ENCODE data around the gene ASB8. TPM values are rescaled to one million over a fixed set of nuclear protein-coding genes. Genes with fewer than 3 reads are reported as not detected.

The ASB8 gene
- total RNA-seq, 1 experiment from 2014 or later: 34.4 TPM

GRCh38 chr12:48183091-48183875 is 26.0 kb upstream of the ASB8 start, which contains the start of gene CCDC184:
Gene CCDC184 (plus strand): TSS chr12:48183644. CDS start chr12:48184123, 479 bp downstream.
- H3K36me3 ChIP-seq (ENCODE audit: low read depth, low read length): no peaks in the 10 kb centered on the region
- no peaks in the 10 kb centered on the region for H3K9me2 ChIP-seq (replicated peaks; ENCODE audit: low read length)
- no TSS peak for BruUV-seq (replicated peaks)
- peaks cover 13% of the 10 kb centered on the region for H3K4me1 ChIP-seq (ENCODE audit: insufficient read depth, low read length)
- CTCF ChIA-PET: no interaction called here
- no peak within 1 kb of the TSS for H3K27ac ChIP-seq (ENCODE audit: low read length)
- no peaks in the 10 kb centered on the region for H4K20me1 ChIP-seq (ENCODE audit: low read length)
- no peaks in the 10 kb centered on the region for H3K9me3 ChIP-seq (ENCODE audit: low read length)
- no peak within 1 kb of the TSS for H3K9ac ChIP-seq (ENCODE audit: low read length)
- POLR2A ChIA-PET (ENCODE audit: unreplicated experiment): interaction anchor here (0.7 kb wide), 1 partner anchor 273 kb away, joined by 3 read pairs; no protein-coding TSS in a partner anchor
- no peak for TF ChIP-seq EZH2 (IDR thresholded peaks at IDR 0.05; ENCODE audit: low read length, unreplicated experiment)
- TF ChIP-seq CTCF (conservative IDR thresholded peaks at IDR 0.05; ENCODE audit: low read depth, low read length): peak; percentile 42
- H3K4me3 ChIP-seq (ENCODE audit: low read length): peak within 1 kb of the TSS; percentile 56
- DNase-seq (peak; percentile 15), ATAC-seq (peak; percentile 51)
- peak within 1 kb of the TSS; percentile 80 for H3K4me2 ChIP-seq (ENCODE audit: low read length)
- peaks cover 45% of the 10 kb centered on the region for H3K27me3 ChIP-seq (ENCODE audit: low read length)
- intact Hi-C loops (cut with micrococcal nuclease): loop anchor here (10.0 kb wide), 1 partner anchor 278 kb away; the partner anchor contains the start of gene VDR
- no peaks in the 10 kb centered on the region for H3F3A ChIP-seq (ENCODE audit: low read length, unreplicated experiment)
- H3K79me2 ChIP-seq (ENCODE audit: low read length): no peaks in the 10 kb centered on the region
- peak within 1 kb of the TSS; percentile 68 for H2AFZ ChIP-seq (ENCODE audit: low read length)

- Histone ChIP-seq H3K36me3 (ENCODE audit: low read depth, low read length) (no peaks in the 10 kb centered on the region), H3K9me2 (replicated peaks; ENCODE audit: low read length) (no peaks in the 10 kb centered on the region), H3F3A (ENCODE audit: low read length, unreplicated experiment) (no peaks in the 10 kb centered on the region), H3K27ac (ENCODE audit: low read length) (no peak overlapping the region), H3K27me3 (ENCODE audit: low read length) (peaks cover 52% of the 10 kb centered on the region), H3K9ac (ENCODE audit: low read length) (no peak overlapping the region), H3K4me1 (ENCODE audit: insufficient read depth, low read length) (peaks cover 13% of the 10 kb centered on the region), H2AFZ (ENCODE audit: low read length) (peak overlapping the region; percentile 68), H4K20me1 (ENCODE audit: low read length) (no peaks in the 10 kb centered on the region), H3K4me3 (ENCODE audit: low read length) (peak overlapping the region; percentile 56), H3K4me2 (ENCODE audit: low read length) (peak overlapping the region; percentile 80), H3K79me2 (ENCODE audit: low read length) (no peaks in the 10 kb centered on the region), H3K9me3 (ENCODE audit: low read length) (no peaks in the 10 kb centered on the region)
- TF ChIP-seq CTCF (conservative IDR thresholded peaks at IDR 0.05; ENCODE audit: low read depth, low read length): no peak
- POLR2A ChIA-PET (ENCODE audit: unreplicated experiment): no interaction called here
- CTCF ChIA-PET: no interaction called here
- DNase-seq: no peak
- no peak for ATAC-seq
- no TSS peak for BruUV-seq (replicated peaks)
- intact Hi-C loops (cut with micrococcal nuclease): loop anchor here (10.0 kb wide), 1 partner anchor 278 kb away; the partner anchor contains the start of gene VDR
These were observed 25.3 kb upstream of the ASB8 start for GRCh38 chr12:48182631-48183030.

DNA sequence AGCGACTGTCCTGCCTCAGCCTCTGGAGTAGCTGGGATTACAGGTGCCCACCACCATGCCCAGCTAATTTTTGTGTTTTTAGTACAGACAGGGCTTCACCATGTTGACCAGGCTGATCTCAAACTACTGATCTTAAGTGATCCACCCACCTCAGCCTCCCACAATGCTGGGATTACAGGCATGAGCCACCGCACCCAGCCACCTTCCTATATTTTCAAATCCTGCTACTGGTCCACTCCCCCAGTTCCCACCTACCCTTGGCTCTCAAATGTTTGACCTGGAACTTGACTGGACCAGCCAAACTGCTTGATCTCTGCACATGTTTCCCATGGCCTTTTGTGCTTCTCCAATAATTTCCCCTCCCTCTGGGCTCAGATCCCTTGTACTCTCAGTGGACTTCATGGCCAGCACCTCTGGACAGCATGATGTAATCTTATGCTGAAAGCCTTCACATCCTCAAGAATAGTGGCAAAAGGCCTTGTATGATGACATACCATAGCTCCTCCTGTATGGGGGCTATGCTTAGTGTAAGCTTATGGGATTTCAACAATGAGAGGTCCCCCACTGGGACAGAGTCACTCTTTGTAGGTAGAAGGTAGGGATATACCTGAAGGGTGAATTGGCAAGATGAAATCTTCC is 23.7 kb upstream of the ASB8 start:
- DNase-seq (no peak), ATAC-seq (no peak)
- H3K27me3 ChIP-seq (ENCODE audit: low read length): peaks cover 65% of the 10 kb centered on the region
- TF ChIP-seq EZH2phosphoT487 (IDR thresholded peaks at IDR 0.05; ENCODE audit: borderline replicate concordance, low read length) (no peak), EZH2 (IDR thresholded peaks at IDR 0.05; ENCODE audit: low read length, unreplicated experiment) (no peak), CTCF (conservative IDR thresholded peaks at IDR 0.05; ENCODE audit: low read depth, low read length) (no peak)
- H3K9ac ChIP-seq (ENCODE audit: low read length): no peak overlapping the region
- no peaks in the 10 kb centered on the region for H3K36me3 ChIP-seq (ENCODE audit: low read depth, low read length)
- H3K4me3 ChIP-seq (ENCODE audit: low read length): no peak overlapping the region
- H3K9me2 ChIP-seq (replicated peaks; ENCODE audit: low read length): no peaks in the 10 kb centered on the region
- no peaks in the 10 kb centered on the region for H3F3A ChIP-seq (ENCODE audit: low read length, unreplicated experiment)
- no peaks in the 10 kb centered on the region for H3K79me2 ChIP-seq (ENCODE audit: low read length)
- BruUV-seq (replicated peaks): no TSS peak
- CTCF ChIA-PET: interaction anchor here (0.6 kb wide), 2 partner anchors 16 to 41 kb away, joined by 3 to 5 read pairs; no protein-coding TSS in a partner anchor
- H3K4me1 ChIP-seq (ENCODE audit: insufficient read depth, low read length): peaks cover 12% of the 10 kb centered on the region
- intact Hi-C loops (cut with micrococcal nuclease): loop anchor here (10.0 kb wide), 1 partner anchor 276 kb away; the partner anchor contains the start of gene VDR
- no peak overlapping the region for H3K27ac ChIP-seq (ENCODE audit: low read length)
- no peaks in the 10 kb centered on the region for H4K20me1 ChIP-seq (ENCODE audit: low read length)
- H3K4me2 ChIP-seq (ENCODE audit: low read length): no peak overlapping the region
- no peaks in the 10 kb centered on the region for H3K9me3 ChIP-seq (ENCODE audit: low read length)
- POLR2A ChIA-PET (ENCODE audit: unreplicated experiment): no interaction called here
- no peak overlapping the region for H2AFZ ChIP-seq (ENCODE audit: low read length)
